Activated T-cell treated with anti-CD3 and anti-CD28 coated beads, Interleukin-2, amount 50 U/mL, for 48 hours (primary cell): ENCODE measurements around the gene CABLES2.

Experiments used
- DNase-seq, 2 experiments: peaks; one replicate each; pipeline ENCODE4 v3.0.0-alpha.2; 2020

Gene CABLES2

DNA sequence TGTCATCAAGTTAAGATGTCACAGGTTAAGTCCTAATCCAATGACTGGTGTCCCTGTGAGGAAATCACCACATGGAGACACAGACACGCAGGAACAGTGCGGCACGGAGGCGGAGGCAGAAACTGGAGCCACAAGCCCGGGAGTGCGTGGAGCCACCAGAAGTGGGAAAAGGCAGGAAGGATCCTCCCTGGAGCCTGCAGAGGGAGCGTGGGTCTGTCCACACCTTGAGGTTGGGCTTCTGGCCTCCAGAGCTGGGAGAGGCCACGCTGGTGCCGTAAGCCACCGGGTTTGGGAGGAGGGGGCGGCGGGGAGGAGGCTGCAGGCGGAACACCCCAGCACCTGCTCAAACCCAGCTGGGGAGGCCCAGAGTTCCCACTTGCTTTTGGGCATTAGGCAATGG, 3.8 kb downstream of the CABLES2 start:
- DNase-seq: no peak

GRCh38 chr20:62402456-62403150, 4.5 kb downstream of the CABLES2 start:
- DNase-seq: no peak

- DNase-seq: no peak
Observed at GRCh38 chr20:62401331-62401779, 5.7 kb downstream of the CABLES2 start.

DNA sequence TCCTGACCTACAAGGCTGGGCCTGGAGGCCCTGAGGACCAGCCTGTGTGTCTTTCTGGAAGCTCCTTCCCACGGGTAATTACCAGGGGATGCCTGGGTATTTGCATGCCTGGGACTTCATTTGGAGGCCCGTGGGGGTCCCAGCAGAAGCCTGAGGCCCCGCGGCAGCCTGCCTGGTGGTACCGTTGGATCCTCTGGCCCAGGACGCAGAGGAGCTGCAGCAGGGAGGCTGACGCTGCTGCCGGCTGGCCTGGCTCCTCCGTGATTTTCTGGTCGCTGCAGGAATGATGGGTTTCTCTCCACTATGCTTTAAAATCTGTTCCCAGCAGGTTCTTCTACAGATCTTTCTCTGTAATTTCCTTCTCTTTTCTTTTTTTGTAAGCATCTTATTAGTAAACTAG, 6.5 kb downstream of the CABLES2 start:
- DNase-seq: no peak

DNA sequence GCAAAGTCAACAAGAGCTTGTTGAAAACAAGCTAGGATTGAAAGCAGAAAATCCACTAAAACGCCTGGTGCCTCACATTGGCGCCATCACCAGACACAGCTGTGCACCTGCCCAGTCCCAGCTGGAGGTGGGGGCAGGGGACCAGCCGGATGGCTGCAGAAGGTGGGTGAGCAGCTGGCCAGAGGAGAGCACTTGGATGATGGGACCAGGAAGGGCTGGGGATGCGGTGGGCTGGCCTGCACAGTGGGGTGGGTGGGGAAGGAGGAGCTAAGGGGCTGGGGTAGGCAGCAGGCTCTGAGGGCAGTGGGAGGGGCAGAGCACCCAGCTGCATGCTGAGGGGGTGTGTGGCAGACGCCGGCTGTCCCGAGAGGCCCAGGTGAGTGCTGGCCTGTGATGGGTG, 7.1 kb downstream of the CABLES2 start:
- no peak for DNase-seq

DNA sequence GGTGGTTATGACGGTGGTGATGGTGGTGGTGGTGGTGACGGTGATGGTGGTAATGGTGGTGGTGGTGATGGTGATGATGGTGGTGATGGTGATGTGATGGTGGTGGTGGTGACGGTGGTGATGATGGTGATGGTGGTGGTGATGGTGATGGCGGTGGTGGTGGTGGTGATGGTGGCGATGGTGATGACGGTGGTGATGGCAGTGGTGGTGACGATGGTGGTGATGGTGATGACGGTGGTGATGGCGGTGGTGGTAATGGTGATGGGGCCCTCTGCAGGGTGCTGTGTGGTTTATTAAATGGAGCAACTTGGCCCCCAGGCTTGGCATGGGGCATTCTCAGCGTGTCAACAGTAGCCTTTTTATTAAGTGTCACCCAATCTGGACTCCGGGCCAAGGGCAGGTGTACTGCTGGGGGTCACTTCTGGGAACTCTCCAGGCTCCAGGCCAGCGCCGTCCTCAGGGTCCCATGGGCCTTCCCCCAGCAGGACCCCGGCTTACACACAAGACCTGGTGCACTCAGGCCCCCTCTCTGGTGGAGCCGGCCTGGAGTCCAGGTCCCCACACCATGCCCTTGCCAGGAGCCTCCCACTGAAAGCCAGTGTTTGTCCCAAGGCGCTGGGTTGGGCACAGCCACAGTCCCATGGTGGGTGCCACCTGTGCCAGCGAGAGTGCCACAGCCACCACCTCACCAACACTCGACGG, 8.8 kb downstream of the CABLES2 start:
- DNase-seq: no peak

- DNase-seq: no peak
Observed at GRCh38 chr20:62396367-62397239, 10.5 kb downstream of the CABLES2 start.

GRCh38 chr20:62395311-62396242, 11.5 kb downstream of the CABLES2 start:
- no peak for DNase-seq

GRCh38 chr20:62394248-62395245, 12.5 kb downstream of the CABLES2 start:
- no peak for DNase-seq

- no peak for DNase-seq
Observed at GRCh38 chr20:62393830-62394229, 13.3 kb downstream of the CABLES2 start.

GRCh38 chr20:62393335-62393665, 13.8 kb downstream of the CABLES2 start:
- no peak for DNase-seq

DNA sequence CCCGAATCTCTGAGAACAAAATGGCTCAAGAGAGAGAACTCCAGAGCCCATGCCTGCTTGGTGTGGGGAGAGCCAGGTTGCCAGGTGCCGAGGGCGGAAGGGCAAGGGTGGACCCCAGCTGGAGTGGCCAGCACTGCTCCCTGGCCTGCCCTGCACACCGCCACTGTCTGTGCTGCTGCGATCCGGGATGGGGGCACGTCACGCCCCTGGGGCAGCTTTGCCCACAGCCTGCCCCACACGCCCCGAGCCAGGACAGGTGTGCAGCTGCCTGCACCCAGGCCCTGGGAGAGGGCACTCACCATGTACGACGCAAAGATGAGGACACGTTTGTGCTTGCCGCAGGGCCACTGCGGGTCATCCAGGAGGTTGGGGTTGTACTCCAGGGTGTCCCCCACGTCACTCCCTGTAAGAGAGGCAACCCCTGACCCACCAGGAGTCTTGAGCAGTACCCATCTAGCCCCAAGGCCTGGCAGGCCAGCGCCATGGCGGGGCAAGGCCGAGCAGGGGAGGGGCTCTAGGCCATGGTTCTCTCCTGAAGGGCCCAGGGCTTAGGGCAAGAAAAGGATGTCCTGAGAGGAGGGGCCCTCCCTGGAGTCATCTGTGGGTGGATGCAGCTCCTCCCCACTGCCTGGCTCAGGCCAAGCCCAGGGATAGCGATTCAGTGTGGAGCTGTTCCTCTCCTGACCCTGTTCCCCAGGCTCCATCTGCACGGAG, 14.3 kb downstream of the CABLES2 start:
- no peak for DNase-seq

DNA sequence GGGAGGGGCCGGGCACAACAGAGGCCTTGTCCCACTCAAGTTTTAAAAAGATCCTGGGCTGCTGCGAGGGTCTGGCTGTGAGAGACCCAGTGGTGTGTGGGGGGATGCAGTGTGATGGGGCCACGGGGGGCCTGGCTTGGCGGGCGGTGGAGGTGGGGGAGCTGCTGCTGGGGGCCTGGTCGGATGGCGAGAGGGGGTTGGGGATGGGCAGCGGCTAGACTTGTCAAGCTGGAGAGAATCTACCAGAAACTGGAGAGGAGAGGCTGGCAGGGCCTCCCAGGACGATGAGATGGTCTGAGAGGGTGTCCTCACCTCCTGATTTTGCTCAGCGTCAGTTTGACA, 15.0 kb downstream of the CABLES2 start:
- no peak for DNase-seq

- no peak for DNase-seq
Observed at GRCh38 chr20:62391165-62392076, 15.7 kb downstream of the CABLES2 start.

GRCh38 chr20:62390317-62391164, 16.5 kb downstream of the CABLES2 start:
- no peak for DNase-seq

DNA sequence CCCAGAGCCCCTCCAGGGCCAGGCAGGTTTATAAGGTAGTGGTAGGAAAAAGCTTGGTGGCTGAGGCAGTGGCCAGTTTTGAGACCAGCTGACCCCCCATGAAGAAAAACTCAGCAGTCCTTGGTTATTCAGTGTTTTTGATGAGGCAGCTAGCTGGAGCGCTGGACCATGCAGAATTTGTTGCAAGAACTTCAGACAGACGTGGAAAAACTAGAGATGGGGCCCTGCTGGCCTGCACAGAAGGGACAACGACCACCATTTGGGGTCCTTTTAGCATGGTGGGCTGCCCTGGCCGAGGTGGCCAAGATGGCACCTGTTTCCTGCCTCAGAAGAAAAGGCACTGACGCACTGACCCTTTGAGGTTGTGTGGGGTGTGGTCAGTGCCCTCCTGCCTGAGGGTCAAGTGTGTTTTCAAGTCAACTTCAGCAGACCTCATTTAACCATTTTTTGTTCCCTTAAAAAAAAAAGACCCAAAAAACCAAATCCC, 17.4 kb downstream of the CABLES2 start:
- no peak for DNase-seq

DNA sequence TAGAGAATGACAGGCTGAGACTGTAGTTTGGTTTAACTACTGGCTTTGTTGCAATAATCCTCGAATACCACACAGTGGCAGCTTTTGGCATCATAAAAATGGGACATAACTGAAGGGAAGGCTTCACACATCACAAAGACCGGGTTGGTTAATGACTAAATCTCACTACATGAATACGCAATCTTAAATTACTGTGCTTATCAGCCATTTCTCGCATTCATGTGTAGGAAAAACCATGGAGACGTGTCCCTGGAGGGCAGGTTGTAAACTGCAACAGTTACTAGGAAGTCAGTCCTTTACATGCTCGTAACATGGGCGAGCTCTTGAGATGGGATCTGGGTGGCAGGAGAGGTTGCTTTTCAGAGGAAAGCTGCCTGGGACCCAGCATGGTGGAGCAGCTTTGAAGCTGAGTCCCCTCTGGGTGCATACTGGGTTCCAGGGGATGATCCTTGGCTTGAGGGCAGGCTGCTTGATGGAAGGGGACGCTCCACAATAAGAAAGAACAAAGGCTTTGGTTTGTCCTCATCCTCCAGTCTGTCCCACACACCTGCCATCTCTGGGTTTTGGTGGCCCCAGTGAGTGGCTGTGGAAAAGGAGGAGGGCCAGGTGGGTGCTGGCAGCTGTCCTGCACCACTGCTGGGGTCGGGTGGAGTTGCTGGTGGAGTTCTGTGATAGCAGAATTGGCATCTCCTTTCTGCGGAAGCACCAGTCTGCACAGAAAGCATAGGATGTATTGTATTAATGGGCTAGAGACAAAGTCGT, 18.1 kb downstream of the CABLES2 start:
- DNase-seq: no peak
